Natural killer cell (primary cell): ENCODE results near the gene GAREM1. TPM values are rescaled to one million over a fixed set of nuclear protein-coding genes. Genes with fewer than 3 reads are reported as not detected.

Experiments used
- ATAC-seq, 3 donors: fragments of 150-1000 bp in 2 of 3; fragments of 200-7000 bp in 1 of 3; cut with Tn5 transposase; 1 replicate in 1 of 3; 2 replicates in 2 of 3; pipeline ENCODE4 v1.10.0; 2021; ENCODE audit warnings: mild to moderate bottlenecking in 2 of 3, moderate library complexity in 2 of 3
- DNase-seq, 2 donors: peaks; one replicate each; pipeline versions ENCODE4 v3.0.0 to v3.0.0-alpha.2; 2013 to 2021; ENCODE audit warnings: mixed read lengths in 1 of 2
- H3K27ac ChIP-seq: one replicate; pipeline ENCODE4 v1.5.1; 2013; ENCODE audit warnings: mild to moderate bottlenecking, low read length
- H3K27me3 ChIP-seq: one replicate; pipeline ENCODE4 v1.6.1; 2013; ENCODE audit warnings: low read length; ENCODE audit not compliant: control insufficient read depth, insufficient read depth
- H3K36me3 ChIP-seq: one replicate; pipeline ENCODE4 v1.6.1; 2013; ENCODE audit warnings: low read length; ENCODE audit not compliant: control insufficient read depth, insufficient read depth
- H3K4me1 ChIP-seq: one replicate; pipeline ENCODE4 v1.6.1; 2013; ENCODE audit warnings: low read length; ENCODE audit not compliant: control insufficient read depth, insufficient read depth
- H3K4me3 ChIP-seq: one replicate; pipeline ENCODE4 v1.5.1; 2013; ENCODE audit warnings: low read length
- H3K9me3 ChIP-seq: one replicate; pipeline ENCODE4 v1.6.1; 2013; ENCODE audit warnings: low read length; ENCODE audit not compliant: control insufficient read depth, insufficient read depth
- H3K27ac Mint-ChIP-seq, 2 donors: one replicate each; pipeline ENCODE4 v1.8.0; 2022; ENCODE audit warnings: mild to moderate bottlenecking in 2 of 2, mixed read lengths in 2 of 2, moderate library complexity in 1 of 2
- H3K27me3 Mint-ChIP-seq, 2 donors: one replicate each; pipeline ENCODE4 v1.8.0; 2022; ENCODE audit warnings: low read depth in 2 of 2, mixed read lengths in 2 of 2
- H3K36me3 Mint-ChIP-seq: one replicate; pipeline ENCODE4 v1.8.0; 2022; ENCODE audit warnings: mixed read lengths
- H3K4me1 Mint-ChIP-seq, 2 donors: one replicate each; pipeline ENCODE4 v1.8.0; 2022; ENCODE audit warnings: mixed read lengths in 2 of 2
- H3K4me3 Mint-ChIP-seq: one replicate; pipeline ENCODE4 v1.8.0; 2022; ENCODE audit warnings: mild to moderate bottlenecking, moderate library complexity, mixed read lengths
- H3K9me3 Mint-ChIP-seq, 2 donors: one replicate each; pipeline ENCODE4 v1.8.0; 2022; ENCODE audit warnings: mixed read lengths in 2 of 2
- CTCF ChIP-seq: fragments of 200-600 bp; IDR thresholded peaks from one replicate; pipeline ENCODE4 v1.8.0; 2022; ENCODE audit warnings: antibody characterized with exemption
- WGBS: methylation state at CpG from one replicate; pipeline ENCODE4 v1.1.7; 2013; ENCODE audit warnings: missing lambda C conversion rate; ENCODE audit not compliant: insufficient coverage; 5-methylcytosine and 5-hydroxymethylcytosine counted together
- intact Hi-C: fragments of 100-400 bp; cut with micrococcal nuclease; formaldehyde crosslinking; loops from one replicate; pipeline ENCODE4 v1.14.2; 2022
- total RNA-seq, 4 donors: library from RNA; stranded (reverse); fragments of 120-200 nt in 1 of 4; gene quantifications; one replicate each; pipeline versions ENCODE4 v1.2.3 to v1.2.4, GENCODE V29; 2013 to 2022

GAREM1 gene
- total RNA-seq, 3 donors from 2014 or later (not counting 1 experiment from before 2014, with no cell fraction given): 0.09 TPM; not detected in 2

- TF ChIP-seq CTCF: no peak
- no peaks in the 10 kb centered on the region for H3K9me3 ChIP-seq
- Mint-ChIP-seq H3K27me3 (peaks cover 0 to 2% of the 10 kb centered on the region in 2 donors), H3K4me1 (no peaks in the 10 kb centered on the region), H3K36me3 (no peaks in the 10 kb centered on the region), H3K4me3 (no peak overlapping the region), H3K27ac (no peak overlapping the region), H3K9me3 (peaks cover 3 to 4% of the 10 kb centered on the region in 2 donors)
- H3K36me3 ChIP-seq: no peaks in the 10 kb centered on the region
- no peak overlapping the region for H3K27ac ChIP-seq
- intact Hi-C loops: no loop called here
- no peak for DNase-seq
- no peaks in the 10 kb centered on the region for H3K27me3 ChIP-seq
- H3K4me1 ChIP-seq: no peaks in the 10 kb centered on the region
- H3K4me3 ChIP-seq: no peak overlapping the region
- WGBS: 55% methylated on average over 5 of the region's 5 CpGs
- no peak for ATAC-seq
Measured at GRCh38 chr18:32420084-32420750, 50.5 kb downstream of the GAREM1 start.

GRCh38 chr18:32418148-32418547, 52.5 kb downstream of the GAREM1 start:
- DNase-seq: no peak
- TF ChIP-seq CTCF: no peak
- no peaks in the 10 kb centered on the region for H3K9me3 ChIP-seq
- no peaks in the 10 kb centered on the region for H3K36me3 ChIP-seq
- Mint-ChIP-seq H3K36me3 (no peaks in the 10 kb centered on the region), H3K4me1 (no peaks in the 10 kb centered on the region), H3K4me3 (no peak overlapping the region), H3K27me3 (peaks cover 0 to 2% of the 10 kb centered on the region in 2 donors), H3K9me3 (peaks cover 3 to 4% of the 10 kb centered on the region in 2 donors), H3K27ac (no peak overlapping the region)
- H3K27ac ChIP-seq: no peak overlapping the region
- H3K4me1 ChIP-seq: no peaks in the 10 kb centered on the region
- intact Hi-C loops: no loop called here
- H3K4me3 ChIP-seq: no peak overlapping the region
- WGBS: 79% methylated on average over 5 of the region's 5 CpGs
- no peaks in the 10 kb centered on the region for H3K27me3 ChIP-seq
- no peak for ATAC-seq

GRCh38 chr18:32405588-32405987, 65.1 kb downstream of the GAREM1 start:
- H3K27ac Mint-ChIP-seq: no peak overlapping the region
- H3K27me3 Mint-ChIP-seq: peaks cover 5 to 7% of the 10 kb centered on the region in 2 donors
- Histone ChIP-seq H3K36me3 (no peaks in the 10 kb centered on the region), H3K4me3 (no peak overlapping the region), H3K4me1 (no peaks in the 10 kb centered on the region), H3K27me3 (no peaks in the 10 kb centered on the region), H3K9me3 (no peaks in the 10 kb centered on the region), H3K27ac (no peak overlapping the region)
- 65% methylated on average over 1 of the region's 2 CpGs for WGBS
- H3K4me3 Mint-ChIP-seq: no peak overlapping the region
- no peaks in the 10 kb centered on the region for H3K36me3 Mint-ChIP-seq
- DNase-seq (no peak), ATAC-seq (no peak)
- H3K9me3 Mint-ChIP-seq: peaks cover 3 to 4% of the 10 kb centered on the region in 2 donors
- intact Hi-C loops: no loop called here
- no peak for TF ChIP-seq CTCF
- H3K4me1 Mint-ChIP-seq: no peaks in the 10 kb centered on the region

- Mint-ChIP-seq H3K4me1 (no peaks in the 10 kb centered on the region), H3K4me3 (no peak overlapping the region), H3K27ac (no peak overlapping the region), H3K36me3 (no peaks in the 10 kb centered on the region), H3K9me3 (peaks cover 3 to 8% of the 10 kb centered on the region in 2 donors), H3K27me3 (peaks cover 0 to 7% of the 10 kb centered on the region in 2 donors)
- no peak for TF ChIP-seq CTCF
- Histone ChIP-seq H3K27ac (no peak overlapping the region), H3K27me3 (no peaks in the 10 kb centered on the region), H3K4me3 (no peak overlapping the region), H3K4me1 (no peaks in the 10 kb centered on the region), H3K9me3 (no peaks in the 10 kb centered on the region), H3K36me3 (no peaks in the 10 kb centered on the region)
- WGBS: 96% methylated on average over 4 of the region's 4 CpGs
- ATAC-seq (no peak), DNase-seq (no peak)
- intact Hi-C loops: no loop called here
Measured at GRCh38 chr18:32401621-32402020, 69.1 kb downstream of the GAREM1 start.
